Mucosa of descending colon (tissue), 3 donors: ENCODE data around the gene TNNI3. TPM values are rescaled to one million over a fixed set of nuclear protein-coding genes. Genes with fewer than 3 reads are reported as not detected.

ENCODE experiments used
- ATAC-seq: fragments of 200-7000 bp; cut with Tn5 transposase; one replicate; pipeline ENCODE4 v1.9.1; 2020; ENCODE audit warnings: mild to moderate bottlenecking, moderate library complexity
- DNase-seq, 3 donors: peaks; one replicate each; pipeline ENCODE4 v3.0.0-alpha.2; 2020
- H3K36me3 ChIP-seq: fragments of 200-600 bp; one replicate; pipeline ENCODE4 v1.8.0; 2021; ENCODE audit warnings: low read depth, mild to moderate bottlenecking
- H3K4me1 ChIP-seq: fragments of 200-600 bp; one replicate; pipeline ENCODE4 v1.8.0; 2021; ENCODE audit warnings: low read depth, mild to moderate bottlenecking
- H3K4me3 ChIP-seq: fragments of 200-600 bp; one replicate; pipeline ENCODE4 v1.8.0; 2021; ENCODE audit warnings: mild to moderate bottlenecking
- H3K9me3 ChIP-seq: fragments of 200-600 bp; one replicate; pipeline ENCODE4 v1.8.0; 2021; ENCODE audit warnings: mild to moderate bottlenecking
- CTCF ChIP-seq: fragments of 200-600 bp; IDR thresholded peaks from one replicate; pipeline ENCODE4 v1.8.0; 2022; ENCODE audit warnings: antibody characterized with exemption, mild to moderate bottlenecking
- intact Hi-C, 2 donors: fragments of 100-400 bp; cut with DNase I in 1 of 2; cut with micrococcal nuclease in 1 of 2; formaldehyde crosslinking; loops; one replicate each; pipeline versions ENCODE4 v1.11.0 to v1.11.1; 2022; cut with DNase I, micrococcal nuclease
- total RNA-seq, 3 donors: library from RNA; stranded (reverse); fragmentation: NEBNext Ultra II Directional in 2 of 3; extraction: Animal tissue kit (Norgen Biotek cat#: 25700) in 2 of 3; gene quantifications; one replicate each; pipeline versions ENCODE4 v1.2.1 to v1.2.4, GENCODE V29; 2021 to 2023
- donor health status: DM: no; HTN: no; CAD: no; lungs with moderate emphysema.
- donor health status: DM: no; HTN: no; CAD: no.
- donor health status: DM: no; HTN: yes; CAD: no.

The TNNI3 gene
- total RNA-seq, 3 donors from 2014 or later, result 2.2 TPM; not detected in 2

DNA sequence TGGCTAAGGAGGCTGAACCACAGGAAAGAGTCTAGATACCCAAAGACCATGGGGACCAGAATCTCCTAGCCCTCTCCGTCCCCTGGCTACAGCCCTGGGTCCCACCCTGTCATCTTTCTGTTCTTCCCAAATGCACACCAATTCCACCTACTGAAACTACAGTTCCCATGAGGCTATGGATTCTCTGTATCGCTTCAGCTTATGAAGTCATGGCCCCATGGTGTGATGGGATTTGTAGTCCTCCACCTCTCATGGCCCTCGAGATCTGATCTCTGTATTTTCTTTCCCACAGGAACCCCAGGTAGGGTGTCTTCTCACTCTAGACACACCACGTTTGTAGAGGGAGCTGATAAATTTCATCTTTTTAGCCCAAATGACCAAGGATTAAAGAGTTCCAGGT is 40.0 kb upstream of the TNNI3 start:
- intact Hi-C loops, result no loop called here
- no peak for DNase-seq
- ATAC-seq, result no peak
- H3K4me3 ChIP-seq, result no peak overlapping the region
- no peak for TF ChIP-seq CTCF
- no peaks in the 10 kb centered on the region for H3K9me3 ChIP-seq
- no peaks in the 10 kb centered on the region for H3K4me1 ChIP-seq
- H3K36me3 ChIP-seq, result peaks cover 5% of the 10 kb centered on the region

DNA sequence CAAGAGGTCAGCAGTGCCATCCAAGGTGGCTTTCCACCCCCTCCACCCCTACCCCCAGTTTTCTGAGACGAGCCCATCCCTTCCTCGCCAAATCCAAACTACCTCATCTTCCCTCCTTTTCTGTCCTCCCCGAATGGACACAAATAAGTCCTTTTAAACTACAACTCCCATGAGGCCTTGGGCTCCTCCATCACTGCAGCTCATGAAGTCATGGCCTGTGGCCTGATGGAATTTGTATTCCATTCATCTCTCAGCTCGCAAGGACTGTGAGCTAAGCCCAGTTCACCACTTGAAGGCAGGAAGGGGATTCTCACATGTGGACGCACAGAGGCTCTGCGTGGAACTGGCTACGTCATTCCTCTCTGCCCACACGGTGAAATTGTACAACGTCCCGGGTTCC is 39.3 kb upstream of the TNNI3 start:
- Histone ChIP-seq H3K36me3 (peaks cover 5% of the 10 kb centered on the region), H3K9me3 (no peaks in the 10 kb centered on the region), H3K4me3 (no peak overlapping the region), H3K4me1 (no peaks in the 10 kb centered on the region)
- no peak for TF ChIP-seq CTCF
- intact Hi-C loops, result no loop called here
- no peak for DNase-seq
- ATAC-seq, result peak; percentile 16

DNA sequence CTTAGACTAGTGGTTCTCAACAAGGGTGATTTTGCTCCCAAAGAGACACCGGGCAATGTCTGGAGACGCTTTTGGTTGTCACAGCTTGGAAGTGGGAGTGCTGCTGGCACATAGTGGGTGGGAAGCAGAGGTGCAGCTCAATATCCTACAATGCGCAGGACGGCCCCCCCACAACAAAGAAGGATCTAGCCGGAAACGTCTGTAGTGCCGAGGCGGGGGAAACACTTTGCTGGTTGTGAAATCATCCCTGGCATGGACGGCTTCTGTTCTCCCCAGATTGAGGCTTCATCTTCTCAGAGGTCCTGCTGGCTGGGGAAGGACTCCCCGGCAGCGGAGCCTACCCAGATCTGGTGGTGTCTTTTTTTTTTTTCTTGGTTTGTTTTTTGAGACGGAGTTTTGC is 35.9 kb upstream of the TNNI3 start:
- no peak for DNase-seq
- TF ChIP-seq CTCF, result no peak
- Histone ChIP-seq H3K4me3 (no peak overlapping the region), H3K4me1 (no peaks in the 10 kb centered on the region), H3K9me3 (no peaks in the 10 kb centered on the region), H3K36me3 (no peaks in the 10 kb centered on the region)
- no peak for ATAC-seq
- intact Hi-C loops, result no loop called here

- peak; percentile 36 for ATAC-seq
- no peak for TF ChIP-seq CTCF
- intact Hi-C loops, result no loop called here
- Histone ChIP-seq H3K9me3 (no peaks in the 10 kb centered on the region), H3K4me3 (no peak overlapping the region), H3K4me1 (no peaks in the 10 kb centered on the region), H3K36me3 (no peaks in the 10 kb centered on the region)
- no peak for DNase-seq
Observed at GRCh38 chr19:55189403-55189835, 31.9 kb upstream of the TNNI3 start.

DNA sequence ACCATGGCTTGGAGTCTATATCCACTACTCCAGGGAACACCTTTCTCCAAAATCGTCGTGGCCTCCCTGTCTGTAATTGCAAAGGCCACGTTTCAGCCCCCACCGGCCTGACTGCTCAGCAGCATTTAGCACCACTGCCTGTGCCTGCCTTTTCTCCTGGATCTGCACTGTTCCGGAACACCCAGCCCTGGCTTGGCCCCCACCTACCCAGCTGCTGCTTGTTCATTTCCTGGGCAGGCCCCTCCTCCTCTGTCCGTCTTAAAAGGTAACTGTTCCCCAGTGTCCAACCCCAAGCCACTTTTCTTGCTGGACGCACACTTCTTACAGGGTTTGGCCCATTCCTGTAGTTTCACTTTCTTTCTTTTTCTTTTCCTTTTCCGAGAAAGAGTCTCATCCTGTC is 31.1 kb upstream of the TNNI3 start:
- no peaks in the 10 kb centered on the region for H3K36me3 ChIP-seq

More for the DNA sequence above, 31.1 kb upstream of the TNNI3 start:
- no peak for TF ChIP-seq CTCF
- H3K4me1 ChIP-seq, result no peaks in the 10 kb centered on the region
- ATAC-seq (peak; percentile 16), DNase-seq (no peak)
- intact Hi-C loops, result no loop called here
- no peaks in the 10 kb centered on the region for H3K9me3 ChIP-seq
- H3K4me3 ChIP-seq, result no peak overlapping the region
